H9 (cell line): Measurements from ENCODE around the gene IPPK. TPM values are rescaled to one million over a fixed set of nuclear protein-coding genes. Genes with fewer than 3 reads are reported as not detected.

Experiments used
- DNase-seq: peaks from one replicate; pipeline ENCODE4 v3.0.0-alpha.2; 2017
- H2AFZ ChIP-seq: one replicate; pipeline ENCODE4 v1.6.1; 2013; ENCODE audit warnings: mild to moderate bottlenecking, low read length, control low read depth, moderate library complexity
- H2AK5ac ChIP-seq: 2 replicates; pipeline ENCODE4 v1.6.1; 2013; ENCODE audit warnings: low read length, control low read depth, mixed read lengths; ENCODE audit not compliant: insufficient read length
- H2BK120ac ChIP-seq: one replicate; pipeline ENCODE4 v1.6.1; 2013; ENCODE audit warnings: low read depth, mild to moderate bottlenecking, low read length, control low read depth, inconsistent platforms; ENCODE audit not compliant: poor library complexity, severe bottlenecking
- H2BK12ac ChIP-seq: 2 replicates; pipeline ENCODE4 v1.6.1; 2013; ENCODE audit warnings: low read length, control low read depth, mixed read lengths, low read depth; ENCODE audit not compliant: insufficient read length
- H2BK15ac ChIP-seq: 2 replicates; pipeline ENCODE4 v1.6.1; 2013; ENCODE audit warnings: low read depth, low read length, control low read depth
- H2BK20ac ChIP-seq: one replicate; pipeline ENCODE4 v1.6.1; 2013; ENCODE audit warnings: low read depth, mild to moderate bottlenecking, low read length, control low read depth, inconsistent platforms; ENCODE audit not compliant: poor library complexity, severe bottlenecking
- H2BK5ac ChIP-seq: 2 replicates; pipeline ENCODE4 v1.6.1; 2013; ENCODE audit warnings: low read length, control low read depth, mixed read lengths; ENCODE audit not compliant: insufficient read length
- H3K14ac ChIP-seq: 2 replicates; pipeline ENCODE4 v1.6.1; 2013; ENCODE audit warnings: low read length, control low read depth; ENCODE audit not compliant: insufficient read depth
- H3K18ac ChIP-seq: 2 replicates; pipeline ENCODE4 v1.6.1; 2013; ENCODE audit warnings: low read depth, mild to moderate bottlenecking, mixed read lengths, low read length, control low read depth; ENCODE audit not compliant: insufficient read length
- H3K23ac ChIP-seq: 2 replicates; pipeline ENCODE4 v1.6.1; 2013; ENCODE audit warnings: low read length, control low read depth, mixed read lengths, low read depth; ENCODE audit not compliant: insufficient read length
- H3K23me2 ChIP-seq: 2 replicates; pipeline ENCODE4 v1.6.1; 2013; ENCODE audit warnings: low read depth, mild to moderate bottlenecking, mixed read lengths, low read length, control low read depth; ENCODE audit not compliant: insufficient read length, poor library complexity, severe bottlenecking
- H3K27ac ChIP-seq: 2 replicates; pipeline ENCODE4 v1.5.1; 2013; ENCODE audit warnings: low read length, control low read depth, mixed read lengths, low read depth; ENCODE audit not compliant: insufficient read length
- H3K27me3 ChIP-seq: 2 replicates; pipeline ENCODE4 v1.6.1; 2013; ENCODE audit warnings: low read length, control low read depth, inconsistent platforms; ENCODE audit not compliant: insufficient read depth
- H3K4ac ChIP-seq: 2 replicates; pipeline ENCODE4 v1.6.1; 2013; ENCODE audit warnings: low read depth, mild to moderate bottlenecking, control low read depth, inconsistent platforms, low read length, moderate library complexity
- H3K4me1 ChIP-seq: 2 replicates; pipeline ENCODE4 v1.6.1; 2013; ENCODE audit warnings: low read length, control low read depth, inconsistent platforms; ENCODE audit not compliant: insufficient read depth
- H3K4me2 ChIP-seq: 2 replicates; pipeline ENCODE4 v1.6.1; 2013; ENCODE audit warnings: low read length, control low read depth, mixed read lengths; ENCODE audit not compliant: insufficient read length, insufficient read depth
- H3K56ac ChIP-seq: 2 replicates; pipeline ENCODE4 v1.6.1; 2013; ENCODE audit warnings: low read depth, mild to moderate bottlenecking, mixed read lengths, low read length, control low read depth; ENCODE audit not compliant: insufficient read length
- H3K79me1 ChIP-seq: 2 replicates; pipeline ENCODE4 v1.6.1; 2013; ENCODE audit warnings: low read depth, mild to moderate bottlenecking, moderate library complexity, low read length, control low read depth, inconsistent platforms; ENCODE audit not compliant: insufficient read depth, poor library complexity, severe bottlenecking
- H3K79me2 ChIP-seq: 2 replicates; pipeline ENCODE4 v1.6.1; 2013; ENCODE audit warnings: low read length, control low read depth, inconsistent platforms; ENCODE audit not compliant: insufficient read depth
- H3K9ac ChIP-seq: 2 replicates; pipeline ENCODE4 v1.6.1; 2013; ENCODE audit warnings: low read length, control low read depth, mixed read lengths; ENCODE audit not compliant: insufficient read length; ENCODE audit errors: extremely low read depth
- H3K9me3 ChIP-seq: one replicate; pipeline ENCODE4 v1.6.1; 2013; ENCODE audit warnings: low read depth, low read length, inconsistent platforms; ENCODE audit not compliant: control insufficient read depth
- H3T11ph ChIP-seq: one replicate; pipeline ENCODE4 v1.6.1; 2013; ENCODE audit warnings: mild to moderate bottlenecking, low read length, control low read depth, inconsistent platforms
- H4K20me1 ChIP-seq: one replicate; pipeline ENCODE4 v1.6.1; 2013; ENCODE audit not compliant: control insufficient read depth, insufficient read length, insufficient read depth
- H4K5ac ChIP-seq: 2 replicates; pipeline ENCODE4 v1.6.1; 2013; ENCODE audit warnings: low read depth, mild to moderate bottlenecking, mixed read lengths, low read length, control low read depth; ENCODE audit not compliant: insufficient read length
- H4K8ac ChIP-seq: replicated peaks from 2 replicates; pipeline ENCODE4 v1.6.1; 2013; ENCODE audit warnings: low read length, control low read depth, mixed read lengths, low read depth; ENCODE audit not compliant: insufficient read length
- H4K91ac ChIP-seq: 2 replicates; pipeline ENCODE4 v1.6.1; 2013; ENCODE audit warnings: low read depth, mild to moderate bottlenecking, moderate library complexity, mixed read lengths, low read length, control low read depth; ENCODE audit not compliant: insufficient read length
- H3K27ac Mint-ChIP-seq, 3 experiments: 2 replicates in 2 of 3; 3 replicates in 1 of 3; pipeline ENCODE4 v1.8.0; 2020 to 2021; ENCODE audit warnings: mixed read lengths in 3 of 3, mild to moderate bottlenecking in 1 of 3, moderate library complexity in 1 of 3
- H3K27me3 Mint-ChIP-seq: 2 replicates; pipeline ENCODE4 v1.8.0; 2021; ENCODE audit warnings: low read depth, mild to moderate bottlenecking, moderate library complexity, mixed read lengths
- H3K36me3 Mint-ChIP-seq, 3 experiments: 2 replicates in 2 of 3; 3 replicates in 1 of 3; pipeline ENCODE4 v1.8.0; 2020 to 2021; ENCODE audit warnings: low read depth in 3 of 3, mixed read lengths in 3 of 3; ENCODE audit not compliant: insufficient read depth in 1 of 3
- H3K4me1 Mint-ChIP-seq, 2 experiments: 2 replicates each; pipeline ENCODE4 v1.8.0; 2020; ENCODE audit warnings: mixed read lengths in 2 of 2
- H3K4me3 Mint-ChIP-seq, 2 experiments: 2 replicates in 1 of 2; 3 replicates in 1 of 2; pipeline ENCODE4 v1.8.0; 2020 to 2021; ENCODE audit warnings: mild to moderate bottlenecking in 2 of 2, mixed read lengths in 2 of 2, moderate library complexity in 1 of 2
- H3K9me3 Mint-ChIP-seq, 2 experiments: 2 replicates in 1 of 2; 3 replicates in 1 of 2; pipeline ENCODE4 v1.8.0; 2020; ENCODE audit warnings: mild to moderate bottlenecking in 2 of 2, mixed read lengths in 2 of 2, moderate library complexity in 1 of 2
- WGBS: extraction: QIAGEN DNeasy Blood & Tissue Kit; methylation state at CpG from one replicate; pipeline ENCODE4 v1.1.7; 2013; ENCODE audit warnings: missing lambda C conversion rate, low lambda C conversion rate, mixed read lengths; ENCODE audit not compliant: insufficient read length; ENCODE audit errors: extremely low coverage; 5-methylcytosine and 5-hydroxymethylcytosine counted together
- total RNA-seq: library from RNA; stranded (reverse); gene quantifications from 2 replicates; pipeline ENCODE4 v1.2.1, GENCODE V29; 2021
- TF ChIP-seq, protein P1 (sequence below): fragments of 200-600 bp; sonication (generic); conservative IDR thresholded peaks from 3 replicates; pipeline ENCODE4 v1.8.0; 2021; ENCODE audit warnings: antibody characterized with exemption, mild to moderate bottlenecking

Gene IPPK
- total RNA-seq, 1 experiment from 2014 or later = 10.7 TPM

DNA sequence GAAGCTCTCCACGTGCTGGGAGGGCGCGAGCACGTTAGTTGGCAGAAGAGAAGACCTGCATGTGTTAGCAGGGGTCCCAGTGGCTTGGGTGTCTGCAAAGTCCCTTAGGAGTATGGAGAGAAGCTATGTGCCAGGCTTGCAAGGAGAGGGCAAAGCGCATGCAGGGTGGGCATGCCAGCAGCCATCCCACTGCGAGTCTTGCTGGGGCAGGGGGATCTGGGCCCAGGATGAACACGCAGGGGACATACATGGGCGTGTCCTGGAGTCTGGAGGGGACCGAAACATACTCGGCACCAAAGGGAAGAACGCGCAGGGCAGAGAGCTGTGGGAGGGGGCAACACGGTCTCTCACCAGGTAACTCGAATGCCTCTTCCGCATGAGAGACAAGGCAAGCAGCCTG lies 43.6 kb upstream of the IPPK start:
- TF ChIP-seq, protein P1, sequence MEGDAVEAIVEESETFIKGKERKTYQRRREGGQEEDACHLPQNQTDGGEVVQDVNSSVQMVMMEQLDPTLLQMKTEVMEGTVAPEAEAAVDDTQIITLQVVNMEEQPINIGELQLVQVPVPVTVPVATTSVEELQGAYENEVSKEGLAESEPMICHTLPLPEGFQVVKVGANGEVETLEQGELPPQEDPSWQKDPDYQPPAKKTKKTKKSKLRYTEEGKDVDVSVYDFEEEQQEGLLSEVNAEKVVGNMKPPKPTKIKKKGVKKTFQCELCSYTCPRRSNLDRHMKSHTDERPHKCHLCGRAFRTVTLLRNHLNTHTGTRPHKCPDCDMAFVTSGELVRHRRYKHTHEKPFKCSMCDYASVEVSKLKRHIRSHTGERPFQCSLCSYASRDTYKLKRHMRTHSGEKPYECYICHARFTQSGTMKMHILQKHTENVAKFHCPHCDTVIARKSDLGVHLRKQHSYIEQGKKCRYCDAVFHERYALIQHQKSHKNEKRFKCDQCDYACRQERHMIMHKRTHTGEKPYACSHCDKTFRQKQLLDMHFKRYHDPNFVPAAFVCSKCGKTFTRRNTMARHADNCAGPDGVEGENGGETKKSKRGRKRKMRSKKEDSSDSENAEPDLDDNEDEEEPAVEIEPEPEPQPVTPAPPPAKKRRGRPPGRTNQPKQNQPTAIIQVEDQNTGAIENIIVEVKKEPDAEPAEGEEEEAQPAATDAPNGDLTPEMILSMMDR = no peak
- no peaks in the 10 kb centered on the region for H3K23me2 ChIP-seq
- WGBS = no CpG with 5 or more reads among the region's 15 CpGs
- Mint-ChIP-seq H3K27me3 (no peaks in the 10 kb centered on the region), H3K4me1 (no peaks in the 10 kb centered on the region), H3K4me3 (no peak overlapping the region), H3K27ac (peak overlapping the region in 1 of 3 experiments; percentile 78; a peak in 2 of 7 replicates), H3K9me3 (no peaks in the 10 kb centered on the region), H3K36me3 (peaks cover 17 to 65% (median 49%) of the 10 kb centered on the region in 3 experiments; a peak in 6 of 7 replicates)
- H3K79me1 ChIP-seq = no peaks in the 10 kb centered on the region
- H2BK5ac ChIP-seq = no peak overlapping the region
- no peaks in the 10 kb centered on the region for H3K79me2 ChIP-seq
- H3K18ac ChIP-seq = no peak overlapping the region
- no peak overlapping the region for H3T11ph ChIP-seq
- H4K5ac ChIP-seq = no peak overlapping the region
- H2BK12ac ChIP-seq = no peak overlapping the region
- H3K14ac ChIP-seq = no peak overlapping the region
- no peak overlapping the region for H3K23ac ChIP-seq
- H3K56ac ChIP-seq = no peak overlapping the region
- H3K4ac ChIP-seq = no peak overlapping the region
- no peaks in the 10 kb centered on the region for H3K27me3 ChIP-seq
- H3K9ac ChIP-seq = no peak overlapping the region
- no peak overlapping the region for H2BK15ac ChIP-seq
- H3K4me1 ChIP-seq = no peaks in the 10 kb centered on the region
- H3K27ac ChIP-seq = no peak overlapping the region
- no peaks in the 10 kb centered on the region for H3K9me3 ChIP-seq
- H2BK120ac ChIP-seq = no peak overlapping the region
- H4K20me1 ChIP-seq = no peaks in the 10 kb centered on the region
- H2AK5ac ChIP-seq = no peak overlapping the region
- DNase-seq = no peak
- no peak overlapping the region for H2BK20ac ChIP-seq
- H4K91ac ChIP-seq = no peak overlapping the region
- no peak overlapping the region for H2AFZ ChIP-seq
- H3K4me2 ChIP-seq = no peak overlapping the region
- H4K8ac ChIP-seq = no peak overlapping the region
